ENCODE measurements around the gene SYNPR.

GRCh38 chr3:63240381-63240902 is 37.7 kb upstream of the SYNPR start:
- TF ChIP-seq CTCF (IDR thresholded peaks at IDR 0.05): no peak
- no peak for TF ChIP-seq POLR2A (IDR thresholded peaks at IDR 0.05)
- TF ChIP-seq EP300 (IDR thresholded peaks at IDR 0.05): no peak
